NB4 (cell line): ENCODE results near the gene CHRNA1.

ENCODE experiments used
- DNase-seq: peaks from one replicate; pipeline ENCODE4 v3.0.0; 2010; ENCODE audit warnings: low read depth
- H3K4me3 ChIP-seq: one replicate; pipeline ENCODE4 v1.5.1; 2011; ENCODE audit warnings: mild to moderate bottlenecking, low read depth, low read length, moderate library complexity
- MYC ChIP-seq: IDR thresholded peaks from 2 replicates; pipeline ENCODE4 v1.6.1; 2011; ENCODE audit warnings: low read depth, low read length
- POLR2A ChIP-seq: IDR thresholded peaks from 2 replicates; pipeline ENCODE4 v1.6.1; 2011; ENCODE audit warnings: mild to moderate bottlenecking; ENCODE audit not compliant: insufficient read length; ENCODE audit errors: extremely low read depth
- TF ChIP-seq, protein P1 (sequence below): IDR thresholded peaks from one replicate; pipeline ENCODE4 v1.5.1; 2012; ENCODE audit warnings: low read depth, low read length
- TF ChIP-seq, protein P2 (sequence below): IDR thresholded peaks from 2 replicates; pipeline ENCODE4 v1.6.1; 2011; ENCODE audit warnings: low read depth, low read length

CHRNA1 gene

GRCh38 chr2:174800436-174801205 is 36.3 kb upstream of the CHRNA1 start:
- TF ChIP-seq MYC: no peak
- TF ChIP-seq, protein P1, sequence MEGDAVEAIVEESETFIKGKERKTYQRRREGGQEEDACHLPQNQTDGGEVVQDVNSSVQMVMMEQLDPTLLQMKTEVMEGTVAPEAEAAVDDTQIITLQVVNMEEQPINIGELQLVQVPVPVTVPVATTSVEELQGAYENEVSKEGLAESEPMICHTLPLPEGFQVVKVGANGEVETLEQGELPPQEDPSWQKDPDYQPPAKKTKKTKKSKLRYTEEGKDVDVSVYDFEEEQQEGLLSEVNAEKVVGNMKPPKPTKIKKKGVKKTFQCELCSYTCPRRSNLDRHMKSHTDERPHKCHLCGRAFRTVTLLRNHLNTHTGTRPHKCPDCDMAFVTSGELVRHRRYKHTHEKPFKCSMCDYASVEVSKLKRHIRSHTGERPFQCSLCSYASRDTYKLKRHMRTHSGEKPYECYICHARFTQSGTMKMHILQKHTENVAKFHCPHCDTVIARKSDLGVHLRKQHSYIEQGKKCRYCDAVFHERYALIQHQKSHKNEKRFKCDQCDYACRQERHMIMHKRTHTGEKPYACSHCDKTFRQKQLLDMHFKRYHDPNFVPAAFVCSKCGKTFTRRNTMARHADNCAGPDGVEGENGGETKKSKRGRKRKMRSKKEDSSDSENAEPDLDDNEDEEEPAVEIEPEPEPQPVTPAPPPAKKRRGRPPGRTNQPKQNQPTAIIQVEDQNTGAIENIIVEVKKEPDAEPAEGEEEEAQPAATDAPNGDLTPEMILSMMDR: no peak
- TF ChIP-seq POLR2A: no peak
- TF ChIP-seq, protein P2, sequence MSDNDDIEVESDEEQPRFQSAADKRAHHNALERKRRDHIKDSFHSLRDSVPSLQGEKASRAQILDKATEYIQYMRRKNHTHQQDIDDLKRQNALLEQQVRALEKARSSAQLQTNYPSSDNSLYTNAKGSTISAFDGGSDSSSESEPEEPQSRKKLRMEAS: no peak
- peak; percentile 11 for DNase-seq
- H3K4me3 ChIP-seq: no peak overlapping the region

DNA sequence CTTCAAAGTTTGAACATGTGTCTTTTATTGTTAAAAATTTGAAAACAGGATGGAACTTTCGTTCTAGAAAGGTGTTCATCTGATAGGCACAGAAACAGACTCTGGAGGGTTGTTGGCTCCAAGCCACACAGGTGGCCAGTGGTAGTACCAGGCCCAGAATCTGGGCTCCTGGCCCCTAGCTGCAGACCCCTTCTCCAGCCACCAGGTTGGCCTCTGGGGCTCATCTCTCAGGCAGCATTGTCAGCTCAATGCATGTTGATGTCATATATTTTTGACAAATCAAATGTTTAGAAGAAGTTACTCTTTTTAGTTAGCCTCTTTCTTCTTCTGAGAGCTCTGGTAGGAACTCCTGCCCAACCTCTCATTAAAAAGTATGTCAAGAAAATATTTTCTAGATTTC is 34.5 kb upstream of the CHRNA1 start:
- DNase-seq: no peak
- H3K4me3 ChIP-seq: no peak overlapping the region
- TF ChIP-seq MYC (no peak), POLR2A (no peak)
- TF ChIP-seq, protein P2: no peak
- TF ChIP-seq, protein P1: no peak

DNA sequence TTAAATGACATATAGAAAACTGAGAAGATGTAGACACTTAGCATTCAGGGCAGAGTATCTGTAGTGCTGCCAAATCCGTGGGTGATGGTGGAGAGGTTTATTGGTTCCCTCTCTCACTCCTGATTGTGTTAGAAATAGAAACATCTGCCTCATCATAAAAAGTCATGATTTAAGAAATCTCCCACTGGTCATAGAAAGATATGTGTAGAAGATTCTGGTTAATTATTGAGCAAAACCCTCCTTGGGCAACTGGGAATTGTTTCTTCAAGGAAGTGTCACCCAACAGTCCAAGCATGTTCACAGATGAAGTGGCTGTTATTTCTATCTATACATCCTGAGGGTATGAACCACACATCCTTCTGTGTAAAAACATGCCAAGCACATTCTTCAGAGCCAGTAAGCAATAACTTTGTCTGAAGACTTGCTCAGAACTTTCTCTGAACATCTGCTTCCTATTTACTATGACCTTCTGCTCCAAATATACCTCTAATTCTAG is 33.6 kb upstream of the CHRNA1 start:
- no peak overlapping the region for H3K4me3 ChIP-seq
- TF ChIP-seq MYC (no peak), POLR2A (no peak)
- TF ChIP-seq, protein P1: no peak
- TF ChIP-seq, protein P2: no peak
- no peak for DNase-seq

- H3K4me3 ChIP-seq: no peak overlapping the region
- DNase-seq: no peak
- TF ChIP-seq MYC (no peak), POLR2A (no peak)
- TF ChIP-seq, protein P2: no peak
- TF ChIP-seq, protein P1: no peak
Measured at GRCh38 chr2:174796319-174796771, 32.1 kb upstream of the CHRNA1 start.

DNA sequence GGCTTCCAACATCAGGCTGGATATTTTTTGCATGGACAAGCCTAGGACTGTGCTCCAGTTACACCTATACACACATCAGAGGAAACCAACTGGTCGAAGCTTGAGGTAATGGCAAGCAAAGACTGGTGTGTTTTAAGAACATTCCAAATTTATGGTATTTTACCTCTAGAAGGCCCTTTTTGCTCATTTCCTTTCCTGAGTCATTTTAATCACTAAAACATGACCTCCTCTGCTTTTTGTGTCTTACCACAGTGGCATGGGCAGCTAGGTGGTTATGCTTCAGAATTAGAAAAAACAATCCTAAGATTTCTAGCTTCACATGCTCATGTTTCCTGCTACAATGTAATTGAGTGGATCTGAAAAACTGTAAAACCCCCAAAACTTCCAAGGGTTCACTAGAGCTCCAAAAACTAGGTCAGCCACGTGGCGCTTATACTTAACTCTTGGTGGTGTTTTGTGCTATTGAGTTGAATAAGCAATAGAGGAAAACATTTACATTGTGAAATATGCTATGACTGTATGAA is 30.6 kb upstream of the CHRNA1 start:
- TF ChIP-seq MYC: no peak
- TF ChIP-seq, protein P2: no peak
- TF ChIP-seq, protein P1: no peak
- no peak for TF ChIP-seq POLR2A
- no peak overlapping the region for H3K4me3 ChIP-seq
- no peak for DNase-seq
